Gastroesophageal sphincter (tissue), 3 donors: ENCODE measurements around the gene ADD1.

ENCODE experiments used
- POLR2A ChIP-seq, 2 donors: fragments of 450-650 bp; IDR thresholded peaks; one replicate each; pipeline ENCODE4 v1.6.1; 2017; ENCODE audit warnings: antibody characterized with exemption in 2 of 2, mild to moderate bottlenecking in 2 of 2, moderate library complexity in 1 of 2
- TF ChIP-seq, protein P1 (sequence below), 4 experiments: fragments of 200-600 bp in 2 of 4; fragments of 450-650 bp in 2 of 4; sonication (generic) in 1 of 4; IDR thresholded peaks; one replicate each; pipeline ENCODE4 v1.5.1; 2017 to 2019; ENCODE audit warnings: antibody characterized with exemption in 4 of 4, mild to moderate bottlenecking in 2 of 4, moderate library complexity in 2 of 4

DNA sequence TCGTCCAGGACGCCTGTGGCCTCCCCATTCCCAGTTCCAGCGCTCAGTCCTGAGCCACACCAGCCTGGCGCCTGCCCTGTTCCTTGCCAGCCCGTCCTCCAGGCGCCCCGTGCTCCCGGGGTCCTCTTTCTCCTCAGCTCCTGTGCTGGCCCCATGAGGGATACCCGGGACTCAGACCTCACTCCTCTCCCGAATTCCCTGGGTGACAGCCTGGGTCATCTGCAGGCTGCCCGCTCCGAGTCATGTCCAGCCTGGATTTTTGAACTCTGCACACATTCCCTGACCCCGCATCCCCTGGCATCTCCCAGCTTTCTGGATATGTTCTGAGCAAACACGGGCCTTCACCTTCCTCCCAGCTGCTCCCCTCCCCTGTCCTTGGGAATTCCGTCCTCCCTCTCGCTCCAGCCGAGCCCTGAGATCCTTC lies 14.9 kb upstream of the ADD1 start:
- no peak for TF ChIP-seq POLR2A (IDR thresholded peaks at IDR 0.05)
- TF ChIP-seq, protein P1, sequence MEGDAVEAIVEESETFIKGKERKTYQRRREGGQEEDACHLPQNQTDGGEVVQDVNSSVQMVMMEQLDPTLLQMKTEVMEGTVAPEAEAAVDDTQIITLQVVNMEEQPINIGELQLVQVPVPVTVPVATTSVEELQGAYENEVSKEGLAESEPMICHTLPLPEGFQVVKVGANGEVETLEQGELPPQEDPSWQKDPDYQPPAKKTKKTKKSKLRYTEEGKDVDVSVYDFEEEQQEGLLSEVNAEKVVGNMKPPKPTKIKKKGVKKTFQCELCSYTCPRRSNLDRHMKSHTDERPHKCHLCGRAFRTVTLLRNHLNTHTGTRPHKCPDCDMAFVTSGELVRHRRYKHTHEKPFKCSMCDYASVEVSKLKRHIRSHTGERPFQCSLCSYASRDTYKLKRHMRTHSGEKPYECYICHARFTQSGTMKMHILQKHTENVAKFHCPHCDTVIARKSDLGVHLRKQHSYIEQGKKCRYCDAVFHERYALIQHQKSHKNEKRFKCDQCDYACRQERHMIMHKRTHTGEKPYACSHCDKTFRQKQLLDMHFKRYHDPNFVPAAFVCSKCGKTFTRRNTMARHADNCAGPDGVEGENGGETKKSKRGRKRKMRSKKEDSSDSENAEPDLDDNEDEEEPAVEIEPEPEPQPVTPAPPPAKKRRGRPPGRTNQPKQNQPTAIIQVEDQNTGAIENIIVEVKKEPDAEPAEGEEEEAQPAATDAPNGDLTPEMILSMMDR (IDR thresholded peaks at IDR 0.05): no peak
